ENCODE measurements around the gene PRRG3. TPM values are rescaled to one million over a fixed set of nuclear protein-coding genes. Genes with fewer than 3 reads are reported as not detected.

The PRRG3 gene
- total RNA-seq, 1 experiment from 2014 or later, result not detected

DNA sequence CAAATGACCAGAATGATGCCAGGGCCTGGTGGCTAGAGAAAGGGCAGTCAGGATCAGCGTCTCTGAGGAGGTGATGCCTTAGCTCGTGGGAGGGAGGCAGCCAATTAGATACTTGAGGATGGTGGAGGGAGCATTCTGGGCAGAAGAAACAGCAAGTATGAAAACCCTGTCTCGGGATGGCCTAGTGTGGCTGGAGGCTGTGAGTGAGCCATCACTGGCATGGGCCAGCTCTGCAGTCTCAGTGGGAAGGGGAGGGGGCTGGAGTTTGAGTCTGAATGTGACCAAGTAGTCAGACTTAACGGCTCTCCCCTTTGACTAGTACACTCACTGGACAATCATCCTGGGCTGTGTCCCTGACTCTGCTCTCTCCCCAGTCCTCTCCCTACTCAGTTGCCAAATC, 46.3 kb downstream of the PRRG3 start:
- Histone ChIP-seq H3K36me3 (ENCODE audit: control insufficient read depth in 1 of 2, insufficient read depth in 2 of 2, low read length in 2 of 2) (no peaks in the 10 kb centered on the region), H3K27ac (ENCODE audit: low read depth, low read length) (no peak overlapping the region), H3K79me2 (ENCODE audit: insufficient read depth, low read length) (no peaks in the 10 kb centered on the region), H3K9me3 (ENCODE audit: control insufficient read depth in 1 of 2, insufficient read depth in 1 of 2, low read depth in 1 of 2, low read length in 2 of 2) (no peaks in the 10 kb centered on the region), H3K27me3 (ENCODE audit: insufficient read depth, low read length) (no peaks in the 10 kb centered on the region), H3K4me3 (replicated peaks in 1 of 2; ENCODE audit: low read depth in 1 of 2, low read length in 2 of 2) (no peak overlapping the region), H4K20me1 (ENCODE audit: insufficient read depth) (no peaks in the 10 kb centered on the region), H3K9me2 (ENCODE audit: insufficient read depth) (no peaks in the 10 kb centered on the region), H2AFZ (ENCODE audit: low read depth, low read length, poor library complexity, severe bottlenecking) (no peak overlapping the region), H3K4me2 (ENCODE audit: low read length) (no peak overlapping the region), H3K4me1 (ENCODE audit: control insufficient read depth in 1 of 2, insufficient read depth in 2 of 2, low read length in 2 of 2) (no peaks in the 10 kb centered on the region), H3K9ac (ENCODE audit: low read length) (no peak overlapping the region)
- no peak for ATAC-seq
- TF ChIP-seq REST (IDR thresholded peaks at IDR 0.05; ENCODE audit: low read depth), result no peak
- TF ChIP-seq CEBPB (IDR thresholded peaks at IDR 0.05; ENCODE audit: low read depth), result no peak
- no peak for TF ChIP-seq EZH2phosphoT487 (IDR thresholded peaks at IDR 0.05; ENCODE audit: borderline replicate concordance)
- TF ChIP-seq, protein P1, sequence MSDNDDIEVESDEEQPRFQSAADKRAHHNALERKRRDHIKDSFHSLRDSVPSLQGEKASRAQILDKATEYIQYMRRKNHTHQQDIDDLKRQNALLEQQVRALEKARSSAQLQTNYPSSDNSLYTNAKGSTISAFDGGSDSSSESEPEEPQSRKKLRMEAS (IDR thresholded peaks at IDR 0.05), result no peak
- TF ChIP-seq JUND (IDR thresholded peaks at IDR 0.05), result no peak
- no peak for TF ChIP-seq POLR2A (IDR thresholded peaks at IDR 0.05; ENCODE audit: borderline replicate concordance, extremely low read depth, insufficient read depth, insufficient read length)
- no peak for TF ChIP-seq EGR1 (IDR thresholded peaks at IDR 0.05; ENCODE audit: low read depth)
- no peak for TF ChIP-seq ZFX (IDR thresholded peaks at IDR 0.05)
- TF ChIP-seq RAD21 (IDR thresholded peaks at IDR 0.05; ENCODE audit: low read depth), result no peak
- TF ChIP-seq FOSL1 (IDR thresholded peaks at IDR 0.05; ENCODE audit: low read depth), result no peak
- ChIA-PET POLR2A (no interaction called here), RAD21 (ENCODE audit: low non-redundant PET in 1 of 2, low total read pairs in 2 of 2, uncharacterized antibody in 2 of 2, unreplicated experiment in 2 of 2) (no interaction called here), CTCF (no interaction called here)
- no TSS peak for BruUV-seq (replicated peaks)
- intact Hi-C loops (cut with micrococcal nuclease), result no loop called here
- DNase-seq (ENCODE audit: low read depth, low spot score), result no peak
